Measurements from ENCODE around the gene RBPMS2.

- TF ChIP-seq, protein P1, sequence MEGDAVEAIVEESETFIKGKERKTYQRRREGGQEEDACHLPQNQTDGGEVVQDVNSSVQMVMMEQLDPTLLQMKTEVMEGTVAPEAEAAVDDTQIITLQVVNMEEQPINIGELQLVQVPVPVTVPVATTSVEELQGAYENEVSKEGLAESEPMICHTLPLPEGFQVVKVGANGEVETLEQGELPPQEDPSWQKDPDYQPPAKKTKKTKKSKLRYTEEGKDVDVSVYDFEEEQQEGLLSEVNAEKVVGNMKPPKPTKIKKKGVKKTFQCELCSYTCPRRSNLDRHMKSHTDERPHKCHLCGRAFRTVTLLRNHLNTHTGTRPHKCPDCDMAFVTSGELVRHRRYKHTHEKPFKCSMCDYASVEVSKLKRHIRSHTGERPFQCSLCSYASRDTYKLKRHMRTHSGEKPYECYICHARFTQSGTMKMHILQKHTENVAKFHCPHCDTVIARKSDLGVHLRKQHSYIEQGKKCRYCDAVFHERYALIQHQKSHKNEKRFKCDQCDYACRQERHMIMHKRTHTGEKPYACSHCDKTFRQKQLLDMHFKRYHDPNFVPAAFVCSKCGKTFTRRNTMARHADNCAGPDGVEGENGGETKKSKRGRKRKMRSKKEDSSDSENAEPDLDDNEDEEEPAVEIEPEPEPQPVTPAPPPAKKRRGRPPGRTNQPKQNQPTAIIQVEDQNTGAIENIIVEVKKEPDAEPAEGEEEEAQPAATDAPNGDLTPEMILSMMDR (conservative IDR thresholded peaks at IDR 0.05 in 1 of 2, IDR thresholded peaks at IDR 0.05 in 1 of 2; ENCODE audit: extremely low read depth in 1 of 2, insufficient read depth in 1 of 2, low read depth in 1 of 2, low read length in 2 of 2), result no peak
- TF ChIP-seq EZH2 (IDR thresholded peaks at IDR 0.05; ENCODE audit: borderline replicate concordance, low read length), result no peak
Observed at GRCh38 chr15:64774629-64775493, 528 bp downstream of the RBPMS2 start.
